NOMO-1 treated with DMSO at 0.1 percent for 48 hours (cell line): ENCODE data around the gene RERE.

Source experiments
- DNase-seq: peaks from one replicate; lab custom pipeline; 2025; ENCODE audit not compliant: unreplicated experiment; lab: John Stamatoyannopoulos, UW

Gene RERE

GRCh38 chr1:8317647-8318381, 499.6 kb downstream of the RERE start, which contains the start of gene SLC45A1:
SLC45A1 (plus strand) TSS chr1:8318114; CDS start chr1:8324330, 6,216 bp downstream.
- DNase-seq = no peak

- no peak for DNase-seq
These were observed 501.6 kb downstream of the RERE start for GRCh38 chr1:8315573-8316475.

GRCh38 chr1:8314346-8315280, 502.8 kb downstream of the RERE start:
- no peak for DNase-seq

GRCh38 chr1:8313231-8313630, 504.2 kb downstream of the RERE start:
- DNase-seq = no peak

GRCh38 chr1:8312235-8313218, 504.9 kb downstream of the RERE start:
- no peak for DNase-seq

- DNase-seq = no peak
These were observed 506.2 kb downstream of the RERE start for GRCh38 chr1:8311068-8311718.

GRCh38 chr1:8307628-8308027, 509.8 kb downstream of the RERE start:
- no peak for DNase-seq

- DNase-seq = no peak
These were observed 513.6 kb downstream of the RERE start for GRCh38 chr1:8303876-8304275.

- DNase-seq = no peak
These were observed 514.3 kb downstream of the RERE start for GRCh38 chr1:8303141-8303540.
